Endothelial cell of umbilical vein (primary cell): ENCODE results near the gene ADAM19. TPM values are rescaled to one million over a fixed set of nuclear protein-coding genes. Genes with fewer than 3 reads are reported as not detected.

Experiments
- BruUV-seq: library from RNA; stranded (reverse); fragments of 400-500 nt; replicated peaks from 2 replicates; lab custom pipeline; 2021; lab: Mats Ljungman, UMichigan
- CTCF ChIA-PET: fragments of 300-600, 350-600 bp; sonication (Branson Sonifier 250); formaldehyde crosslinking; loops from one replicate; lab custom pipeline; 2021; ENCODE audit warnings: antibody characterized with exemption, inconsistent platforms; lab: Charles Lee
- POLR2A ChIA-PET: fragments of 300-600, 350-600 bp; sonication (Branson Sonifier 250); formaldehyde crosslinking; loops from one replicate; lab custom pipeline; 2021; ENCODE audit warnings: antibody characterized with exemption, inconsistent platforms; lab: Charles Lee
- DNase-seq: peaks from one replicate; pipeline ENCODE4 v3.0.0-alpha.2; 2011; ENCODE audit warnings: low read depth, low spot score
- FAIRE-seq: peaks from 2 replicates; lab custom pipeline; 2011; peaks lifted over from hg19 to GRCh38; lab: Jason Lieb, UNC
- H2AFZ ChIP-seq: 2 replicates; pipeline ENCODE4 v1.6.0; 2012; ENCODE audit warnings: low read depth, low read length, control low read depth, inconsistent platforms
- H3K27ac ChIP-seq: 2 replicates; pipeline ENCODE4 v1.5.1; 2011; ENCODE audit warnings: low read depth, mild to moderate bottlenecking, control low read depth, low read length, moderate library complexity; ENCODE audit not compliant: insufficient read depth
- H3K27me3 ChIP-seq, 2 experiments: 2 replicates each; pipeline versions ENCODE4 v1.6.0 to v1.6.1; 2011; ENCODE audit warnings: low read length in 2 of 2, mixed read lengths in 1 of 2; ENCODE audit not compliant: control insufficient read depth in 2 of 2, insufficient read depth in 2 of 2
- H3K36me3 ChIP-seq, 2 experiments: 2 replicates in 1 of 2; 3 replicates in 1 of 2; pipeline ENCODE4 v1.5.1; 2011; ENCODE audit warnings: low read length in 2 of 2, mild to moderate bottlenecking in 1 of 2, moderate library complexity in 1 of 2; ENCODE audit not compliant: control insufficient read depth in 2 of 2, insufficient read depth in 2 of 2; ENCODE audit errors: extremely low read depth in 1 of 2
- H3K4me1 ChIP-seq: 3 replicates; pipeline ENCODE4 v1.5.1; 2011; ENCODE audit warnings: mild to moderate bottlenecking, low read length; ENCODE audit not compliant: control insufficient read depth, insufficient read depth; ENCODE audit errors: extremely low read depth
- H3K4me2 ChIP-seq: 2 replicates; pipeline ENCODE4 v1.6.1; 2011; ENCODE audit warnings: low read length, control low read depth, mixed read lengths; ENCODE audit not compliant: insufficient read depth
- H3K4me3 ChIP-seq, 3 experiments: fragments of 200-600 bp in 1 of 3; sonication (generic), shearing (Covaris generic) in 1 of 3; replicated peaks in 1 of 3; 2 replicates each; pipeline ENCODE4 v1.5.1; 2011 to 2016; ENCODE audit warnings: control low read depth in 3 of 3, low read length in 3 of 3, mild to moderate bottlenecking in 2 of 3, inconsistent platforms in 1 of 3, low read depth in 1 of 3, moderate library complexity in 1 of 3; ENCODE audit not compliant: insufficient read depth in 1 of 3
- H3K79me2 ChIP-seq: 2 replicates; pipeline ENCODE4 v1.6.0; 2012; ENCODE audit warnings: low read length, inconsistent platforms; ENCODE audit not compliant: control insufficient read depth, insufficient read depth
- H3K9ac ChIP-seq: replicated peaks from 2 replicates; pipeline ENCODE3; 2011; ENCODE audit warnings: low read length, control low read depth; ENCODE audit not compliant: insufficient read depth; ENCODE audit errors: extremely low read depth
- H3K9me1 ChIP-seq: replicated peaks from 3 replicates; pipeline ENCODE4 v1.6.0; 2011; ENCODE audit warnings: mild to moderate bottlenecking, low read length; ENCODE audit not compliant: control insufficient read depth, insufficient read depth; ENCODE audit errors: extremely low read depth
- H3K9me3 ChIP-seq: replicated peaks from 2 replicates; pipeline ENCODE4 v1.5.1; 2012; ENCODE audit warnings: low read length, inconsistent platforms; ENCODE audit not compliant: control insufficient read depth, insufficient read depth
- H4K20me1 ChIP-seq: replicated peaks from 2 replicates; pipeline ENCODE3; 2011; ENCODE audit warnings: mild to moderate bottlenecking, low read length; ENCODE audit not compliant: control insufficient read depth, insufficient read depth; ENCODE audit errors: extremely low read depth
- EZH2 ChIP-seq: IDR thresholded peaks from 2 replicates; pipeline ENCODE4 v1.6.1; 2012; ENCODE audit warnings: borderline replicate concordance, low read depth, mild to moderate bottlenecking, moderate library complexity, low read length, inconsistent platforms; ENCODE audit not compliant: severe bottlenecking
- FOS ChIP-seq: IDR thresholded peaks from 2 replicates; pipeline ENCODE4 v1.6.1; 2011; ENCODE audit warnings: mild to moderate bottlenecking, low read length, moderate library complexity, borderline replicate concordance; ENCODE audit not compliant: insufficient read depth
- GATA2 ChIP-seq: IDR thresholded peaks from 2 replicates; pipeline ENCODE4 v1.7.0; 2011; ENCODE audit warnings: low read depth, mild to moderate bottlenecking, moderate library complexity, mixed read lengths, low read length; ENCODE audit not compliant: insufficient read length, insufficient read depth
- JUN ChIP-seq: IDR thresholded peaks from 2 replicates; pipeline ENCODE4 v1.6.1; 2011; ENCODE audit warnings: borderline replicate concordance, low read depth; ENCODE audit not compliant: insufficient read length, insufficient read depth
- MYC ChIP-seq: IDR thresholded peaks from one replicate; pipeline ENCODE4 v1.6.1; 2011; ENCODE audit warnings: mild to moderate bottlenecking, low read depth, low read length
- POLR2A ChIP-seq: IDR thresholded peaks from 2 replicates; pipeline ENCODE4 v1.6.1; 2012; ENCODE audit warnings: low read depth, mild to moderate bottlenecking, control low read depth, low read length
- POLR2AphosphoS5 ChIP-seq: IDR thresholded peaks from 2 replicates; pipeline ENCODE4 v1.6.1; 2012; ENCODE audit warnings: low read depth, mild to moderate bottlenecking, control low read depth, low read length, moderate library complexity; ENCODE audit not compliant: insufficient read depth
- dilution Hi-C: fragments of 300-500 bp; cut with MboI; formaldehyde crosslinking; loops from one replicate; pipeline ENCODE4 v1.15.0; 2019; ENCODE audit warnings: low sequenced_read_pairs; ENCODE audit not compliant: extremely low pct_ligation_motif_present
- intact Hi-C: fragments of 100-400 bp; cut with micrococcal nuclease; formaldehyde crosslinking; loops from one replicate; pipeline ENCODE4 v1.10.0; 2022
- polyA plus RNA-seq, 4 experiments: library from polyadenylated mRNA; depleted of rRNA in 3 of 4; stranded (reverse) in 3 of 4; unstranded in 1 of 4; fragments of >200 nt; gene quantifications; 2 replicates each; pipeline versions ENCODE4 v1.2.1 to v1.2.3, GENCODE V29; 2011 to 2012; ENCODE audit warnings: missing spikeins in 1 of 4
- total RNA-seq: library from RNA; stranded (reverse); gene quantifications from 2 replicates; pipeline ENCODE4 v1.2.3, GENCODE V29; 2021
- TF ChIP-seq, protein P1 (sequence below): IDR thresholded peaks from 2 replicates; pipeline ENCODE4 v1.6.1; 2011; ENCODE audit not compliant: insufficient read depth, insufficient read length
- TF ChIP-seq, protein P2 (sequence below), 2 donors: IDR thresholded peaks; 1 replicate in 1 of 2; 2 replicates in 1 of 2; pipeline ENCODE4 v1.5.1; 2011; ENCODE audit warnings: low read length in 2 of 2, mild to moderate bottlenecking in 2 of 2, moderate library complexity in 2 of 2, control low read depth in 1 of 2, inconsistent platforms in 1 of 2, low read depth in 1 of 2; ENCODE audit not compliant: insufficient read depth in 1 of 2; ENCODE audit errors: extremely low read depth in 1 of 2

Gene ADAM19
- total and polyA plus RNA-seq, 2 donors (not counting 3 experiments of a cell fraction or from before 2014, with no cell fraction given), result 10.0 to 22.6 TPM

DNA sequence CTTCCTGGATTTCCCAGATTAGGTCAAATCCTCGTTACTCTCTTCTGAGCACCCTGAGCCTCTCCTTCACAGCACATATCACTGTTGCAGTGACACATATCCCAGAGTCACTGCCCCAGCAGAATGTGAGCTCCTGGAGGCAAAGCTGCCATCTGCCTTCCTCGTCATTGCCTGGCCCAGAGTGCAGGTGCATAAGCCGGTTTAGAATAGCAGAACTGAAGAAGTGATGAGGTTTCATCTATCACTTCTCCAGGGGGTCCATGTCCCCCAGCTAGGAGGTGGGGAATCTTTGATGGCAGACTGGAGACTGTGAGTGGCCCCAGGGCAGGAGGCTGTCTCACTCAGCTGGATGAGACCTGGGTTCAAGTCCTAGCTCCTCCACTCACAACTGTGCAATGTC, 89.8 kb downstream of the ADAM19 start:
- no TSS peak for BruUV-seq
- Histone ChIP-seq H3K4me3 (no peak overlapping the region), H3K27ac (no peak overlapping the region), H2AFZ (no peak overlapping the region), H3K27me3 (no peaks in the 10 kb centered on the region), H3K4me1 (no peaks in the 10 kb centered on the region), H3K4me2 (no peak overlapping the region), H3K9me1 (no peaks in the 10 kb centered on the region), H4K20me1 (no peaks in the 10 kb centered on the region), H3K9me3 (no peaks in the 10 kb centered on the region), H3K9ac (no peak overlapping the region), H3K79me2 (no peaks in the 10 kb centered on the region), H3K36me3 (peaks cover 0 to 2% of the 10 kb centered on the region in 2 experiments)
- FAIRE-seq (no peak), DNase-seq (no peak)
- TF ChIP-seq, protein P1, sequence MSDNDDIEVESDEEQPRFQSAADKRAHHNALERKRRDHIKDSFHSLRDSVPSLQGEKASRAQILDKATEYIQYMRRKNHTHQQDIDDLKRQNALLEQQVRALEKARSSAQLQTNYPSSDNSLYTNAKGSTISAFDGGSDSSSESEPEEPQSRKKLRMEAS, result no peak
- no peak for TF ChIP-seq POLR2A
- TF ChIP-seq GATA2, result no peak
- no peak for TF ChIP-seq MYC
- TF ChIP-seq EZH2, result no peak
- TF ChIP-seq JUN, result no peak
- dilution Hi-C loops (loop anchor here (25.0 kb wide), 1 partner anchor 149 kb away; a partner anchor contains a TSS), intact Hi-C loops (no loop called here)
- POLR2A ChIA-PET, result no interaction called here
- CTCF ChIA-PET, result interaction anchor here (1.1 to 2.5 kb wide), 4 partner anchors 13 to 143 kb away, joined by 5 to 12 read pairs (median 5); no protein-coding TSS in a partner anchor

DNA sequence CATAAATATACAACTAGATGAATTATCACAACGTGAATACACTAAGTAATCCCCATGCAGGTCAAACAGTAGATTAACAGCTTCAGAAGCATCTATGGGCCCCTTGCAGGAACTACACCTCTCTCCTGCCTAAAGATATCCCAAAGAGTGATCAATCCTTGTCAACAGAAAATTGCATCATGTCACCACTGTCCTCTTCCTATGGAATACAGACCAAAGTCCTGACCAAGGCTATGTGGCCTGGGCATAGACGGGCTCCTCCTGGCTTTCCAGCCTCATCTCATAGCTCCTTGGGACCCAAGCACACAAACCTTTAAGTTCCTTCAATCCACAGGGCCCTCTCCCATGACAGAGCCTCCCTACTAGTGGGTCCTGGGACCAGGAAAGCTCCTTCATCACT, 90.2 kb downstream of the ADAM19 start:
- Histone ChIP-seq H3K4me2 (no peak overlapping the region), H3K9me3 (no peaks in the 10 kb centered on the region), H3K27me3 (no peaks in the 10 kb centered on the region), H3K4me3 (no peak overlapping the region), H3K4me1 (no peaks in the 10 kb centered on the region), H3K27ac (no peak overlapping the region), H4K20me1 (no peaks in the 10 kb centered on the region), H2AFZ (no peak overlapping the region), H3K9me1 (no peaks in the 10 kb centered on the region), H3K9ac (no peak overlapping the region), H3K79me2 (no peaks in the 10 kb centered on the region), H3K36me3 (peaks cover 0 to 2% of the 10 kb centered on the region in 2 experiments)
- BruUV-seq, result no TSS peak
- CTCF ChIA-PET, result interaction anchor here (1.0 to 2.5 kb wide), 6 partner anchors 8 to 143 kb away, joined by 3 to 12 read pairs (median 5); no protein-coding TSS in a partner anchor
- intact Hi-C loops (no loop called here), dilution Hi-C loops (loop anchor here (25.0 kb wide), 1 partner anchor 148 kb away; a partner anchor contains a TSS)
- TF ChIP-seq, protein P1, result no peak
- TF ChIP-seq JUN (no peak), POLR2AphosphoS5 (no peak), FOS (no peak), MYC (no peak), GATA2 (no peak), POLR2A (no peak), EZH2 (no peak)
- TF ChIP-seq, protein P2, sequence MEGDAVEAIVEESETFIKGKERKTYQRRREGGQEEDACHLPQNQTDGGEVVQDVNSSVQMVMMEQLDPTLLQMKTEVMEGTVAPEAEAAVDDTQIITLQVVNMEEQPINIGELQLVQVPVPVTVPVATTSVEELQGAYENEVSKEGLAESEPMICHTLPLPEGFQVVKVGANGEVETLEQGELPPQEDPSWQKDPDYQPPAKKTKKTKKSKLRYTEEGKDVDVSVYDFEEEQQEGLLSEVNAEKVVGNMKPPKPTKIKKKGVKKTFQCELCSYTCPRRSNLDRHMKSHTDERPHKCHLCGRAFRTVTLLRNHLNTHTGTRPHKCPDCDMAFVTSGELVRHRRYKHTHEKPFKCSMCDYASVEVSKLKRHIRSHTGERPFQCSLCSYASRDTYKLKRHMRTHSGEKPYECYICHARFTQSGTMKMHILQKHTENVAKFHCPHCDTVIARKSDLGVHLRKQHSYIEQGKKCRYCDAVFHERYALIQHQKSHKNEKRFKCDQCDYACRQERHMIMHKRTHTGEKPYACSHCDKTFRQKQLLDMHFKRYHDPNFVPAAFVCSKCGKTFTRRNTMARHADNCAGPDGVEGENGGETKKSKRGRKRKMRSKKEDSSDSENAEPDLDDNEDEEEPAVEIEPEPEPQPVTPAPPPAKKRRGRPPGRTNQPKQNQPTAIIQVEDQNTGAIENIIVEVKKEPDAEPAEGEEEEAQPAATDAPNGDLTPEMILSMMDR (IDR thresholded peaks at IDR 0.05; ENCODE audit: extremely low read depth in 1 of 2, insufficient read depth in 1 of 2, low read depth in 1 of 2, low read length in 2 of 2), result no peak
- DNase-seq (no peak), FAIRE-seq (no peak)
- POLR2A ChIA-PET, result no interaction called here
